Activated CD4-positive, alpha-beta T cell treated with anti-CD3 and anti-CD28 coated beads for 24 hours (primary cell): ENCODE measurements around the gene VKORC1.
"Not testable (repeated sequence)": the region's sequence is repeated elsewhere in the genome, so short reads cannot be mapped to it uniquely, and the experiment has no call there.

Source experiments
- DNase-seq, 2 donors: peaks; one replicate each; pipeline ENCODE4 v3.0.0-alpha.2; 2020; ENCODE audit warnings: low read depth in 2 of 2

The VKORC1 gene

DNA sequence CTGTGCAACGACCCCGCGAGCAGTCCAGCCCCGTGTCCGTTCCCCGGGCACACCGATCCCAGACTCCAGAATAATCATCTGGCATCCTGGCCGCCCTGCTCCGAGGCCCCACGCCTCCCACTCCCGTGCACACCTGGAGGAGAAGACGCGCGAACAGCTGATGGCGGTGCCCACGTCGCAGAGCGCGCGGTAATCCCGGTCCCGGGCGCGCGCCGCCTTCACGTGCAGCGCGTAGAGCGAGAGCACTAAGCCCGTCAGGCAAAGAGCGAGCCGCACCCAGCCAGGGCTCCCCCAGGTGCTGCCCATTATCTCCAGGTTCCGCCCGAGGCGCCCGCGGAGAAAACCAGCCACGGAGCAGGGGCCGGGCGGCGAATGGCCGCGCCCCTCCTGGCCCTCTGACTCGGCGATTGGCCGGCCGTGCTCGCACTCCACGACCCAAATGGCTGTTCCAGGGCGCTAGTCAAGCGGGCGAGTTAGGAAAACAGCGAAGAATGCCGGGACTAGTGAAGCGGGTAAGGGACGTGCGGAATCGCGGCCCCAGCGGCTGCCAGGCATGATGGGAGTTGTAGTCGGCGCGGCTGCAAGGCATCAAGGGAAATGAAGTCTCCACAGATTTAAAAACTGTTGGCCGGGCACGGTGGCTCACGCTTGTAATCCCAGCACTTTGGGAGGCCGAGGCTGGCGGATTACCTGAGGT, at the start of gene VKORC1:
Gene VKORC1, minus strand, starts transcription at position 374 of the 697 bp plus-strand sequence. Its CDS starts 68 bp downstream, at position 306.
- peak; percentile 81 to 85 for DNase-seq

DNA sequence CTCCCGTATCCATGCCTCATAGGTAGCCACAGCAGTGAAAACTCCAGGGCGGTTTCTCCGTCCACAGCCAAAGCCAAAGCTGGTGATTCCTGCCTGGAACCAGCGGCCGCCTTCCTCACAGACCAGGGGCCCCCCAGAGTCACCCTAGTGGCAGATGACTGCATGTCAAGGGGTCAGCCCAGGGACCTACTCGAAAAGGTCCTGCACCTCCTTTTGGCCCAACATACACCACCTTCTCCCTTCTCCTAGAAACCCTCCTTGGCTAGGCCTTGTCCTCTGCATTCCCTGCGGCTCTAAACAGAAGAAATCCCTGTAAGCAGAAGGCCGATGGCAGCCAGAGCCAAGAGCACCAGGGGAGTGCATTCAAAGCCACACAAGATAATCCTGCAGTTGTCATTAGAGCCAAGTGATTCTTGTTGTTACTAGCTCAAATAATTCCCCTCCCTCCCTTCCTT, 49.1 kb upstream of the VKORC1 start:
- no peak for DNase-seq

DNA sequence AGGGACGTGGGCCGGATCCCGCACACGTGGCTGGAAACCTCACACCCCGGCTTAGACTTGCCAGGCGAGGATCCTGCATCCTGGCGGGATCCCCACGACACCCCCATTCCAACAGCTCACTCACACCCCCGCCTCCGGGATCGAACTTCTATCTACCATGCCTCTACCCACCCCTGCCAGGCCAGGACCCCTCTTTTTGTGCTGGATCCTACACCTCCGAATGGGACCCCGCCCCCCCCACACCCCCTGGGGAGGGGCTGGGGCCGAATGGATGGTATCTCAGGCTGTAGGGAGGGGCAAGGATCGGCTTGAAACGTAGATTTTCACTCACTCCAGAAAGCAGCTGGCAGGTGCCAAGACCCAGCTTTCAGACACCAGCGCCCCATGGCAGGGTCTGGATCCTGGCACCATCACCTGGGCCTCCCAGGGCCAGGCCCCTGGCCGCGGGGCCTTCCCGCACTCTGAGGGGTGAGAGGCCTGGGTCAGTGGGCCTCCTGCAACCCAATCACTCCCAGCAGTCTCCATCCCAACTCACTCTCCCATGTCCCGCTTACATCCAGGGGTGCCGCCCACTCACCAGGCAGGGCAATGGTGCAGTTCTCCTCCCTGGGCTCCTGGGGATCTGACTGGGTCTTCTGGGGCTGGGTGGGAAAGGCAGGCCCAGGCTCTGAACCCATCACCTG, 48.6 kb upstream of the VKORC1 start:
- DNase-seq: no peak

DNA sequence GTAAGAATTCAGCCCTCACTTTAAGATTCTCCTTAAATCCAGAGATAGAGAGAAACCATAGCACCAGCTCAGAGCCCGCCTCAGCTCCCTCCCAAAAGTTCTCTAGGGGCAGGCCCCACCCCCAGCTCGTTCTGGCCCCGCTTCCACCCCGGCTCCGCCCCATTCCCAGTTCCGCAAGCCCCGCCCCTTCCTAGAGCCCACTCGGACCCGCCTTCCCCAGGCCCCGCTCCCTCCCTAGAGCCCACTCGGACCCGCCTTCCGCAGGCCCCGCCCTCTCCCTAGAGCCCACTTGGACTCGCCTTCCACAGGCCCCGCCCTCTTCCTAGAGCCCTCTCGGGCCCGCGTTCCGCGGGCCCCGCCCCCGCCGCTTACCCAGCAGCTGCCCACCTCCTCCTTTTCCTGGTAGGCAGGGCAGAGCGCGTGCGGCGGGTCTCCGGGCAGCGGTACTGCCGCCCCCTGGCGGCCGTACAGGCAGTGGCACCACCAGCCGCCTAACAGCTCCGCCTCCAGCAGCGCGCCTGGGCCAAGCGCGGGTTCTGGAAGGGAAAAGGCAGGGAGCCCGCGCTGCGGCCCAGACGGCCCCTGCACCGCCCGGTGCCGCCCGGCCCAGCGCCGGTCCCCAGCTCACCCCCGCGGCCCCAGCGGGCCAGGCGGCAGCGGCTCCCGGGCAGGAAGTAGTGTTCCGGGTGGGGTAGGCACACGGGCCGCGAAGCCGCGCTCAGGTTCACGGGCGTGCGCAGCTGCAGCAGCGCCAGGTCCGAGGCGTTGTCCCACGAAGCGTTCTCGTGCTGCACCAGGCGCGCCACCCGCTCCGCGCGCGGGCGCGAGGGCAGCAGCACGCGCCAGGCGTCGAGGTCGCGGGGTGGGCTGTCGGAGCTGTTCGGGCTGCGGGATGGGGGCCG, 47.8 kb upstream of the VKORC1 start:
- DNase-seq: peak; percentile 97 to 98

DNA sequence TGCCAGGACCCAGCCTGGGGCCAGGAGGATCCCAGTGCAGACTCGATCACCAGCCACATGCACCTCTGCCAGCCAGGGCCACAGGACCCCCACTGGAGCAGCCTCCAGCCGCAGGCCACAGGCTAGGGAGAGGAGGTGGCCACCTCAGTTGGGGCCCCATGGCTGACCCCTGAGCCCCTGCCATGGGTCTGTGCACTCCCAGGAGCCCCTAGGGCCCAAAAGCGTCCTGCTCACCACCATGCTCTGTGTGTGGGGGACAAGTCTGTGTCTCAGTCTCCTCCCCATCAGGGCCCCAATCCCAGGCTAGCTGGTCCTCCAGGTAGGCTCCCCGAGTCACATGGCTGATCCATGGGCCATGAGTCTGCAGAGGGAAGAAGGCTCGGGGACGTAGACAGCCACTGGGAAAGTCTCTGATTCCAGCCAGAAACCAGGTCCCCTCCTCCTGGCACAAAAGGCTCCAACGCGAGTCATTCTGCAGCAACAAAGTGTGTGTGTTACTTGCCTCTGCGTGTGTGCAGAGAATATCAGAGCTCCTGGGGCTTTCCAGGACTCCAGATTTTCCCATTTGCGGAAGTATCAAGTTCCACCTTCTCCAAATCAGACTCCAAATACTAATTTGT, 47.0 kb upstream of the VKORC1 start:
- no peak for DNase-seq

DNA sequence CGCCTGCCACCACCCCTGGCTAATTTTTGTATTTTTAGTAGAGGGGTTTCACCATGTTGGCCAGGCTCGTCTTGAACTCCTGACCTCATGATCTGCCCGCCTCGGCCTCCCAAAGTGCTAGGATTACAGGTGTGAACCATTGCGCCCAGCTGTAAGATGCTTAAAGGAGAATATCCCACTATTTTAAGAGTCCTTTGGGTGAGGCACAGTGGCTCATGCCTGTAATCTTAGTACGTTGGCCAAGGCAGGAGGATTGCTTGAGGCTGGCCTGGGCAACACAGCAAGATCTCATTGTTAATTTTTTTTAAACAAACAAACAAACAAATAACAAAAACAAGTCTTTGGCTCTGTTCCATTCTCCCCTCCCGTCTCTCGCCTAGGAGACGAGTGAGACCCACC, 46.5 kb upstream of the VKORC1 start:
- not testable (repeated sequence) for DNase-seq

DNA sequence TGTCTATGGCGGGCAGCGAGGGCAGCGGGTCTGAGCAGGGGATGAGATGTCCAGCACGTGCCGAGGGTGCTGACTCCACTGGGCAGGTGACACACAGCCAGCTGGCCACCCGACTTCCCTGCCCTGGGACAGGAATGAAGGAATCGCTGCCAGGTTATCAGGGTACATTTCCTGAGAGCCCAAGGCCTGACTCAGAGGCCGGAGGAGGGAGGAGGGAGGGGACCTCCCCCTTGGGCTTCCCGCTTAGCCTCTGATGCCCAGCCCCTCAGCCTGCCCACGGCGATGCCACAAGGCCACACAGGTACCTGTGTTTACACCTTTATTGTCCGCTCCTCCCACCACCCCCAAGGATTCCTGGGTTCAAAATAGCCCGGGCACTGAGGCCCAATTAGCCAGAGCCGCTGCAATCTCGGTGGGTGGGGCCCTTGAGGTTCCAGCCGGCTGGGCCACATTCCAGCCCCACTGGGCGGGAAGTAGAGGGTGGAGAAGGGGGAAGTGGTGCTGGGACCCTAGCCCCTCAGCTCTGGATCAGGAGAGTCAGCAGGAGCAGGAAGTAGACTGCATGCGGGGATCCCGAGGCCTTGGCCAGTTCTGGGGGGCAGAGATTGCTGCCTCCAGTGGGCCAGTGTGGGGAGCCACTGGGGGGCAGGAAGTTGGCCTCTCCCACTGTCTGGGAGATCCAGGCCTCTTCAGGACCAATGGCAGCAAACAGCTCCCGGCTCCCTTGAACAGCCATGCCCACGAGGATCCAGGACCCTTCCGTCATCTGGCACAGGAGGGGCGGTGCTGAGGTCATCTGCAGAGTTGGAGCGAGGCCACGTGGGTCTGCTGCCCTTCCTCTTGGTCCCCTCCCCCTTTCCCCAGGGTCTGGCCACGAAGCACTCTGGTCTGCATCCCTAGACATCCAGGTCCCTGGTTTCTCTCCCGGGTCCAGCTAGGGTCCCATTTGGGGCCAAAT, 44.3 kb upstream of the VKORC1 start:
- DNase-seq: no peak

DNA sequence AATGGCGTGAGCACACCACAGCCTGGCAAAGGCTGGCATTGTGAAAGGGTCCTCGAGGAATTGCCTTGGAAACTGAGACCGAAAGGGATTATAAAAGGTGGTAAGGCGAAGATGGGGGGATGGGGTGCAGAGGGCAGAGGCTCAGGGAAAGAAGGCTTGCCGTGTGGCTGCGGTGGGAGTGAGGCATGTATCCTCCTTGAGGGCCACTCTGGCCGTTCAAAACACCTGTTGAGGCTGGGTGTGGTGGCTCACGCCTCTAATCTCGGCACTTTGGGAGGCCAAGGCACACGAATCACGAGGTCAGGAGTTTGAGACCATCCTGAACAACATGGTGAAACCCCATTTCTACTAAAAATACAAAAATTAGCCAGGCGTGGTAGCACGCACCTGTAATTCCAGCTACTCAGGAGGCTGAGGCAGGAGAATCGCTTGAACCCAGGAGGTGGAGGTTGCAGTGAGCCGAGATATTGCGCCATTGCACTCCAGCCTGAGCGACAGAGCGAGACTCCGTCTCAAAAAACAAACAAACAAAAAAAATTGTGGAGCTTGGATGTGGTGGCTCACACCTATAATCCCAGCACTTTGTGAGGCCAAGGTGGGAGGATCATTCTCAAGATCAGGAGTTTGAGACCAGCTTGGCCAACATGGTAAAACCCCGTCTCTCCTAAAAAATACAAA, 42.4 kb upstream of the VKORC1 start:
- not testable (repeated sequence) for DNase-seq

DNA sequence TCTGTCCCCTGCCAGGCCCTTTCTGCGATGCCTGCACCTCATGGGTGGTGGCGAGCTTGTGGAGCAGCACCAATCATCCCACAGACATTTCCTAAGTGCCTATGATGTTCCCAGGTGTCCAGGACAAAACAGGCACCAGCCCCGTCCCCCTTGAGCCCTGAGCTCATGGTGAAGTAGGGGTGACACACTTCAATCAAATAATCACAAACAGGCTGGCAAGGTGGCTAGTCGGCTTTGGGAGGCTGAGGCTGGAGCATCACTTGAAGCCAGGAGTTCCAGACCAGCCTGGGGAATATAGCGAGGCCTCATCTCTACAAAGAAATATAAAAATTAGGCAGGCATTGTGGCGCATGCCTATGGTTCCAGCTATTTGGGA, 41.7 kb upstream of the VKORC1 start:
- no peak for DNase-seq

DNA sequence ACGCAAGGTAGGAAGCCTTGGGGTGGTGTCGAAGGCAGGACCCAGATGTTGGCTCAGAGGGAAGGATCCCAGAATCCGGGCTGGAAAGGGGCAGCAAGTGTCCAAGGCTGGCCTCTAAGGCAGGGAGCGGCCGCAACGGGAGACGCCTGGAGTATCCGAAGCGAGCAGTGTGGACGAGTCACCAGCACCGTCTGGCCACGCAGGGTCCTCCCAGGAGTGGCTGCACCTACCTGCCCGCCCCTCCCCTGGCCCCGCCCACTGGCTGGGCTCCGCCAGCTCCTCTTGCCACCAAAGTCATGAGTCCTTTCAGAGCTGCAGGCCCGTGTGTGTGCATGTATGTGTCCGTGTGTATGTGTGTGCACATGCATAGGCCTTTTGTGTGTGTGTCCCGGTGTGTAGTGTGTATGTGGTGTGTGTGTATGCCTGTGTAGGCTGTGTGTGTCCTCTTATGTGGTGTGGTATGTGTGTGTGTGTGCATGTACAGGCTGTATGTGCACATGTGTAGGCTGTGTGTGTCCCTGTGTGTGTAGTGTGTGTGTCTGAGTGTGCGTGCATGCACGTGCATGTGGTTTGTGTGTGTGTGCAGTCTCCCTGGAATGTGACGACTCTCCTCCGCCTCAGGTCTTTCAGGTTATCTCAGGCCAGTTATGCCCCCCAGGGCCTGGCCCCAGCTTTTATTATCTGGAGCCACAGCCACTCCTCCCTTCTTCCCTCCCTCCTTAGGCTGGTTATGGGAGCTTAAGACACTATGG, 41.1 kb upstream of the VKORC1 start, which contains the start of gene PRSS8:
Gene PRSS8, minus strand, starts transcription at position 193 of the 752 bp plus-strand sequence. CDS start 229 bp downstream, outside the sequence.
- no peak for DNase-seq

DNA sequence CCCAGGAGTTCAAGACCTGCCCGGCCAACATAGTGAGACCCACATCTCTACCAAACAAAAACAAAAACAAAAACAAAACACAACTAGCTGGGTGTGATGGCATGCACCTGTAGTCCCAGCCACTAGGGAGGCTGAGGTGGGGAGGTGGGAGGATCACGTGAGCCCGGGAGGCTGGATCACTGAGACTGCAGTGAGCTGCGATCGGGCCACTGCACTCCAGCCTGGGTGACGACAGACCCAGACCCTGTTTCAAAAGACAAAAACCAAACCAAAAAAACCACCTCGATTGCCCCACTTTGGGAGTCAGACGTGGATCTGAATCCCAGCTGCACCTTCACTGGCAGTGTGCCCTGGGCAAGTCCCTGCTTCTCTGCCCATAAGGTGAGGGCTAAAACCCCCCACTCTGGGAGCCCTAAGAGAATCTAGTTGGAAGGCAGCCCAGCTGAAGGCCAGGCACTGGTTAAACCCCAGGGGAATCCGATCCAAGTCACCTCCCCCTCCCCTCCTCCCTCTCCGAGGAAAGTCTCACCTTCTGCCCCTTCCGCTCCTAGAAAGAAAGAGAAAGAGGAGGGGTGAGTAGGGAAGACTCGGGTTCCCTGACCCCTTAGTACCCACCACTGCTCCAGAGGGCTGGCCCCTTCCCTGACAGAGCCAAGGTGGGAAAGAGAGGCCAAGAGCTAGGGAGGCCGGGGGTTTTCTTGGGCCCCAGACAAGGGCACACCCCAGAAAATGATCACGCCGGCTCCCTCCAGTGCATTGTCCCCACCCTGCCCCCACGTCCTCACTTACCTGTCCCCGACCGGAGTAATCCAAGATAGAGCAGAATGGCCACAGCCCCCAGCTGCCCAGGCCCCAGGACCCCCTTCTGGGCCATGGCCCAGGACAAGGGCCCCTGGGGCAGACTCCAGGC, 40.3 kb upstream of the VKORC1 start:
- no peak for DNase-seq

DNA sequence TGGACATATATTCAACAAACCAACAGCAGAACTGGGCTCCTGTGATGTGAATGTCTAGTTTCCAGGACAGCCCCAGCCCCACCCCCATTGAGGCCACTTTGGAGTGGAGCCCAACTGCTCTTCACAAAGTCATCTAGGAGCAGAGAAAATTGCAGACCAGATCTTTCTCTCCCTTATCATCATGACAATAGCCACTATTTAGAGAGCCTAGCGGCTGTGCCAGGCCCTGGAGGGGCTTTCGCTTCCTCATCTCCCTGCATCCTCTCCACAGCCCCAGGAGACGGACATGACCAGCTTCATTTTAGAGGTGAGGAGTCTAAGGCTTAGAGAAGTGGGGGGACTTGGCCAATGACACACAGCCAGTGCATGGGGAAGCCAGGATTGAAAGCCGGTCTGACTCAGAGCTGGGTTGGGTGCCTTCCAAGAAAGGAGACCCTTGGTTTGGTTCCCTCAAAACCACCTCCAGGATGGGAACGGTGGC, 39.5 kb upstream of the VKORC1 start:
- DNase-seq: no peak

DNA sequence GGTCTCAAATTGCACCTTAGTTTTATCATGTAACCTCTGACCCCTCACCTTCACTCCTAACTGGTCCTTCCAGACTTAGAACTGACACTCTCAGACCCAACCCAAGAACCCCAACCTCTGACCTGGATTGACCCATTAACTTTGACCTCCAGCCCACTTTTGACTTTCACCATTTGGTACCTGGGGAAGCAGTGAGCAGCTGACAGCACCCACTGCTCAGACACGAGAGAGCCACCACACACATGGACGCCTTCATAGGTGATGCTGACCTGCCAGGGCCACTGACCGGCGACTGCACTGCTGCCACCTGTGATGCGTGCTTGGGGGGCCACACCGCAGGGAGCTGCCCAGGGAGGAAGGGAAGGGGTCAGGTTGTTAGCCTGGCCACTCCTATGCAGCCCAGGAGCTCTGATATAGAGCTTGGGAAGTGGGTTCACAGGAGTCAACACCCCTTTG, 38.5 kb upstream of the VKORC1 start:
- no peak for DNase-seq

DNA sequence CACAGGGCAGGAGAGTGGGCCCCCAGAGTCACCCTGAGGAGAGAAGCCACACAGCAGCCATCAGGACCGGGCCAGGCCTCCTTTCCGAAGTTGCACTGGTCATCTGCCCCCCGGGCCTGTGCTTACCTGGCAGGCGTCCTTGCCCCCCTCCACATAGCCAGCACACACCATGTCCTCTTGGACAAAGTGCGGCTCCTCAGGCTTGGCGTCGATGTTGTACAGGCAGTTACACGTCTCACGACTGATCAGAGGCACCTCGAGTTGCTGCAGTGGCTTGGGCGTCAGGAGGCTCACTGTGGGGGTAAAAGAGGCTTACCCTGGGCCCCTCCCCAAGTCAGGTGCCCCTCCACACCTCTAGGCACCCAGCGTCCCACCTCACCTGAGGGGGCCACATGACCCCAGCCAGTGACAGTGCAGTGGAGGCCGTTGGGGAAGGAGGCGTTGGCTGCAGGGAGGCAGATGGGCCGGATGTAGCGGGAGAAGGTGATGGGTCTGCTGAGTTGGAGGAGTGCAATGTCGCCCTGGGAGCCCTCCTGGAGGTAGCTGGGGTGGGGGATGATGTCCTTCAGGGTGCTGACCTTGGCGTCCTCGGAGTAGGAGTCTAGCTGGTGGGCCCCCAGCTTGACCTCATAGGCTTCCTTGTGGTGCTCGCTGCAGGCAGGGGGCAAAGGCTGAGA, 37.8 kb upstream of the VKORC1 start:
- DNase-seq: no peak

DNA sequence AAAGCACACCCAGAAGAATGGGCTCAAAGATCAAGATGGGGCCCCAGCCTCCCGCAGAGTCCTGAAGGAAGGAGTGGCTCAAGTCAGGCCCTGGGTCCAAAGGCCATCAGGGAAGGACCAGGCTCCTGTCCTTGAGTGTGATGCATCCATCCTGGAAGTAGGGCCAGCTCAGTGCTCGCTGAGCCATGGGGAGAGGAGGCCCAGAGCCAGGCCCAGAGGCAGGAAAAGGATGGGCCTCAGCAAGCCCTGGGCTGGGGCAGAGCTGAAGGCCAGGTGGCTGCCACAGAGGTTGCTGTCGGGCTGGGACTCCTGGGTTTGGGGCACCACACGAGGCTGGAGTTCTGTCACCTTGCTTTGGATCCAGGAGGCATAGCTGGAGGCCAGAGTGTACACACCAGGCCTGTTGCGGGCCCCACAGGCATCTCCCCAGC, 37.3 kb upstream of the VKORC1 start:
- DNase-seq: no peak

DNA sequence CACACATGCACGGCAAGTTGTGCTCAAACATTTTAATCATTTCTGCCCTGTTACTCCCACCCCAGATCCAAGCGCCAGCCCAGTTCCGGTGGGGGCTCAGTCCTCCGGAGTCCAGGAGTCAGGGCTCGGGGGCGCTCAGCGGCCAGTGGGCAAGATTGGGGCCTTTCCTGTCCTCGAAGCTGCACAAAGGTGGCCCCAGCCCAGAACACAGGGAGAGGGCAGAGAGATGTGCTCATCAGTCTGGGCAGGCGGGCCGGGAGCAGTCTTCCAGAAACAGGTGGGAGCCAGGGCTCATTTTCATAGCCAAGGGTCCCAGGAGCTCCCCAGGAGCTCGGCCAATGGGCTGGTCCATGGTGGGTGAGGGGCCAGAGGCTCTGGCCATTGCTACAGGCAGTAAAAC, 36.8 kb upstream of the VKORC1 start:
- DNase-seq: no peak

DNA sequence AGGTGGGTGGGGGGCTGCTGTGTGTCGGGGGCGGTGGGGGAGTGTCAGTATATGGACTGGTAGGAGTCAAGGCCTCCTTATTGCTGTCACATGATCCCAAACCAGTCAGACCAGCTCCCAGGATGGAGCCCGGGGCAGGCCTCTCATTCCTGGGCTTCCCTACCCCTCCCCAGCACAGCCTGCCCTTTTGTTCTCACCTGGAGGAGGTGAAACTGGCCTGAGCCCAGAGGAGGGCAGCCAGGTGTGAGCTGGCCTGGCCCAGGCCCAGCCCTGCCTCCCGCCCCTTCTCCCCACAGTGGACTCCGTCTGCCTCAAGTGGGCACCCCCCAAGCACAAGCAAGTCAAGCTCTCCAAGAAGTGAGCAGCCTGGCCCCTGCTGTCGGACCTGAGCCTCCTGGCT, 36.3 kb upstream of the VKORC1 start:
- no peak for DNase-seq
